ENCODE results near the gene SFRP2. TPM values are rescaled to one million over a fixed set of nuclear protein-coding genes. Genes with fewer than 3 reads are reported as not detected.

SFRP2 gene
- polyA plus RNA-seq, 3 donors: not detected

GRCh38 chr4:153780221-153780620, 8.7 kb downstream of the SFRP2 start:
- no peak overlapping the region for H3K27ac ChIP-seq (ENCODE audit: low read depth in 1 of 2, low read length in 2 of 2)
- no peaks in the 10 kb centered on the region for H3K4me1 ChIP-seq (ENCODE audit: control insufficient read depth in 1 of 2, insufficient read depth in 2 of 2, low read length in 2 of 2)
- Mint-ChIP-seq H3K36me3 (no peaks in the 10 kb centered on the region), H3K4me1 (peaks cover 9% of the 10 kb centered on the region), H3K9me3 (peaks cover 1 to 10% (median 3%) of the 10 kb centered on the region in 7 donors), H3K27me3 (ENCODE audit: low read depth in 3 of 3) (peaks cover 31 to 53% (median 47%) of the 10 kb centered on the region in 3 donors), H3K4me3 (peak overlapping the region in 1 of 2 donors; percentile 16), H3K27ac (no peak overlapping the region)
- intact Hi-C loops (cut with micrococcal nuclease): no loop called here
- H3K79me2 ChIP-seq (ENCODE audit: insufficient read depth, low read length): no peaks in the 10 kb centered on the region
- 60% methylated on average over 1 of the region's 2 CpGs for WGBS (ENCODE audit: insufficient coverage)
- no peaks in the 10 kb centered on the region for H3K9me3 ChIP-seq (replicated peaks in 1 of 2; ENCODE audit: control insufficient read depth in 1 of 2, insufficient read depth in 1 of 2, low read length in 2 of 2)
- H3K36me3 ChIP-seq (replicated peaks in 1 of 2; ENCODE audit: control insufficient read depth in 1 of 2, insufficient read depth in 2 of 2, low read length in 2 of 2): no peaks in the 10 kb centered on the region
- TF ChIP-seq CTCF (IDR thresholded peaks at IDR 0.05): no peak
- H4K20me1 ChIP-seq (ENCODE audit: insufficient read depth, low read length): no peaks in the 10 kb centered on the region
- DNase-seq: no peak
- H3K9ac ChIP-seq (ENCODE audit: insufficient read depth, low read length, poor library complexity, severe bottlenecking): no peak overlapping the region
- no peak overlapping the region for H3K4me2 ChIP-seq (replicated peaks; ENCODE audit: extremely low read depth, low read length, poor library complexity, severe bottlenecking)
- no peak overlapping the region for H3K4me3 ChIP-seq (replicated peaks in 1 of 3; ENCODE audit: low read depth in 2 of 3, low read length in 3 of 3)
- no peak overlapping the region for H2AFZ ChIP-seq (ENCODE audit: insufficient read depth, low read depth, low read length, poor library complexity, severe bottlenecking)
- H3K27me3 ChIP-seq (ENCODE audit: control insufficient read depth in 2 of 2, insufficient read depth in 2 of 2, low read length in 2 of 2): peaks cover 40 to 50% of the 10 kb centered on the region in 2 donors

- Histone ChIP-seq H4K20me1 (ENCODE audit: insufficient read depth, low read length) (no peaks in the 10 kb centered on the region), H3K9ac (ENCODE audit: insufficient read depth, low read length, poor library complexity, severe bottlenecking) (no peak overlapping the region), H3K4me2 (replicated peaks; ENCODE audit: extremely low read depth, low read length, poor library complexity, severe bottlenecking) (no peak overlapping the region), H3K79me2 (ENCODE audit: insufficient read depth, low read length) (no peaks in the 10 kb centered on the region), H3K4me3 (replicated peaks in 1 of 3; ENCODE audit: low read depth in 2 of 3, low read length in 3 of 3) (no peak overlapping the region), H2AFZ (ENCODE audit: insufficient read depth, low read depth, low read length, poor library complexity, severe bottlenecking) (no peak overlapping the region), H3K27me3 (ENCODE audit: control insufficient read depth in 2 of 2, insufficient read depth in 2 of 2, low read length in 2 of 2) (peaks cover 26 to 32% of the 10 kb centered on the region in 2 donors), H3K9me3 (replicated peaks in 1 of 2; ENCODE audit: control insufficient read depth in 1 of 2, insufficient read depth in 1 of 2, low read length in 2 of 2) (no peaks in the 10 kb centered on the region), H3K27ac (ENCODE audit: low read depth in 1 of 2, low read length in 2 of 2) (no peak overlapping the region), H3K4me1 (ENCODE audit: control insufficient read depth in 1 of 2, insufficient read depth in 2 of 2, low read length in 2 of 2) (no peaks in the 10 kb centered on the region), H3K36me3 (replicated peaks in 1 of 2; ENCODE audit: control insufficient read depth in 1 of 2, insufficient read depth in 2 of 2, low read length in 2 of 2) (no peaks in the 10 kb centered on the region)
- no peak for TF ChIP-seq CTCF (IDR thresholded peaks at IDR 0.05)
- no peak overlapping the region for H3K4me3 Mint-ChIP-seq
- peaks cover 9% of the 10 kb centered on the region for H3K4me1 Mint-ChIP-seq
- no peak overlapping the region for H3K27ac Mint-ChIP-seq
- H3K36me3 Mint-ChIP-seq: no peaks in the 10 kb centered on the region
- DNase-seq: no peak
- intact Hi-C loops (cut with micrococcal nuclease): no loop called here
- no CpG with 5 or more reads among the region's 1 CpG for WGBS (ENCODE audit: insufficient coverage)
- peaks cover 21 to 41% (median 37%) of the 10 kb centered on the region in 3 donors for H3K27me3 Mint-ChIP-seq (ENCODE audit: low read depth in 3 of 3)
- H3K9me3 Mint-ChIP-seq: peaks cover 0 to 10% (median 3%) of the 10 kb centered on the region in 7 donors
These were observed 10.5 kb downstream of the SFRP2 start for GRCh38 chr4:153778383-153778782.

All from CD14-positive monocyte (primary cell).